H1 (cell line): ENCODE data around the gene IL37.

ENCODE experiments used
- CTBP2 ChIP-seq: IDR thresholded peaks from 2 replicates; pipeline ENCODE4 v1.7.0; 2011; ENCODE audit warnings: borderline replicate concordance, mild to moderate bottlenecking, moderate library complexity, mixed read lengths, low read length; ENCODE audit not compliant: insufficient read depth, insufficient read length
- CTCF ChIP-seq, 3 experiments: IDR thresholded peaks; 1 replicate in 2 of 3; 2 replicates in 1 of 3; pipeline versions ENCODE4 v1.5.1 to v1.6.1; 2011; ENCODE audit warnings: low read length in 3 of 3, mild to moderate bottlenecking in 3 of 3, inconsistent platforms in 2 of 3, low read depth in 1 of 3, moderate library complexity in 1 of 3; ENCODE audit not compliant: insufficient read depth in 1 of 3; ENCODE audit errors: control extremely low read depth in 1 of 3
- EZH2 ChIP-seq: fragments of 200-600 bp; sonication (generic); IDR thresholded peaks from 2 replicates; pipeline ENCODE4 v1.7.1; 2012; ENCODE audit warnings: low read depth, mild to moderate bottlenecking, moderate library complexity, low read length, inconsistent platforms; ENCODE audit not compliant: severe bottlenecking
- GTF2F1 ChIP-seq: IDR thresholded peaks from 2 replicates; pipeline ENCODE4 v1.6.1; 2012; ENCODE audit warnings: low read depth, low read length, improper control_type of control experiment, borderline replicate concordance
- POLR2A ChIP-seq, 2 experiments: IDR thresholded peaks; 1 replicate in 1 of 2; 2 replicates in 1 of 2; pipeline ENCODE4 v1.6.1; 2011; ENCODE audit warnings: low read depth in 2 of 2, low read length in 2 of 2, mild to moderate bottlenecking in 2 of 2; ENCODE audit errors: control extremely low read depth in 1 of 2
- POLR2AphosphoS5 ChIP-seq: IDR thresholded peaks from 2 replicates; pipeline ENCODE4 v1.6.1; 2011; ENCODE audit warnings: low read depth, low read length

- no peak for TF ChIP-seq CTBP2
- no peak for TF ChIP-seq GTF2F1
- TF ChIP-seq CTCF (IDR thresholded peaks at IDR 0.05; ENCODE audit: control extremely low read depth in 1 of 3, insufficient read depth in 1 of 3, low read depth in 1 of 3, low read length in 3 of 3) = peak; percentile 39 to 50 (median 42)
- TF ChIP-seq EZH2 = no peak
- TF ChIP-seq POLR2A (IDR thresholded peaks at IDR 0.05; ENCODE audit: control extremely low read depth in 1 of 2, low read depth in 2 of 2, low read length in 2 of 2) = no peak
- TF ChIP-seq POLR2AphosphoS5 = no peak
Measured at GRCh38 chr2:112959109-112959812, 48.3 kb downstream of the IL37 start.
